ENCODE measurements around the gene CBX5.
A peak's percentile ranks its signal among the peaks of the same experiment; 100 is the strongest.
"Not testable (repeated sequence)": the region's sequence is repeated elsewhere in the genome, so short reads cannot be mapped to it uniquely, and the experiment has no call there.

The CBX5 gene

DNA sequence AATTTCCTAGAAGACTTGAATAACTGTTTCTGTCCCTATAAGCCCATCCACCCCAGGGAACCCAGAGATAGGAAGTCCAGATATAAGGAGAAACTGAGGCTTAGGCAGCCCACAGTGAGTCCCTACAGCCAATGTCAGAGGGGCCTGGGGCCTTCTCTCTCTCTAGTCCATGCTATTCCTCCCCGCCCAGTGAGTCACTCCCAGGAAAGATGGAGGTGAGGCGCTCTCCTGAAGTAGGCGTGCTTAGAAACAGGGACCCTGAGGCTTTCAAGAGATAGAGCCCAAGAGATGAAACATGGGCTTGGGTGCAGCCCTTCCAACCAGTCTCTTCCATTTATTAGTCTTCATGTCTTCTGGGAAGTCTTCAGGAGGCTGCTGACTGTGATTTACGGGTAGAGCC, 88.8 kb downstream of the CBX5 start:
- H3K27me3 Mint-ChIP-seq (ENCODE audit: low read depth, poor library complexity), result peaks cover 23% of the 10 kb centered on the region

DNA sequence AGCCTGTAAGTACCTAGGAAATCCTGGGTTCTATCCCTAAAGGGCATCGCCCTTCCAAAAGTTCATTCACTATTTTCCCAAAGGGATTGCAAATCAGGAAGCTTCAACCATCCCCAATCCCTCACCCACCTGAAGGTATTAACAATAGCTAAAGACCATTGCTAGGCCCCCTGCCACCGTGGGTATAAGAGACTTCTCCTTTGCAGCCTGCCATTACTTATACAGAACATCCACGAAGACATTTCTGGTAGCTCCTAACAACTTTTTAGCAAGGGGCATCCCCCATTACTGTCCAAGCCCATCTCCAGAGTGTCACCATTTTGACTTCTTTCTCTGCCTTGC, 90.8 kb downstream of the CBX5 start:
- no peak overlapping the region for H3K27ac Mint-ChIP-seq
- DNase-seq, result no peak
- no peaks in the 10 kb centered on the region for H3K9me3 Mint-ChIP-seq
- H3K27me3 Mint-ChIP-seq (ENCODE audit: low read depth, poor library complexity), result peaks cover 20% of the 10 kb centered on the region
- H3K36me3 Mint-ChIP-seq (ENCODE audit: low read depth), result peaks cover 6% of the 10 kb centered on the region
- H3K4me3 Mint-ChIP-seq, result peak overlapping the region; percentile 87
- TF ChIP-seq, protein P1, sequence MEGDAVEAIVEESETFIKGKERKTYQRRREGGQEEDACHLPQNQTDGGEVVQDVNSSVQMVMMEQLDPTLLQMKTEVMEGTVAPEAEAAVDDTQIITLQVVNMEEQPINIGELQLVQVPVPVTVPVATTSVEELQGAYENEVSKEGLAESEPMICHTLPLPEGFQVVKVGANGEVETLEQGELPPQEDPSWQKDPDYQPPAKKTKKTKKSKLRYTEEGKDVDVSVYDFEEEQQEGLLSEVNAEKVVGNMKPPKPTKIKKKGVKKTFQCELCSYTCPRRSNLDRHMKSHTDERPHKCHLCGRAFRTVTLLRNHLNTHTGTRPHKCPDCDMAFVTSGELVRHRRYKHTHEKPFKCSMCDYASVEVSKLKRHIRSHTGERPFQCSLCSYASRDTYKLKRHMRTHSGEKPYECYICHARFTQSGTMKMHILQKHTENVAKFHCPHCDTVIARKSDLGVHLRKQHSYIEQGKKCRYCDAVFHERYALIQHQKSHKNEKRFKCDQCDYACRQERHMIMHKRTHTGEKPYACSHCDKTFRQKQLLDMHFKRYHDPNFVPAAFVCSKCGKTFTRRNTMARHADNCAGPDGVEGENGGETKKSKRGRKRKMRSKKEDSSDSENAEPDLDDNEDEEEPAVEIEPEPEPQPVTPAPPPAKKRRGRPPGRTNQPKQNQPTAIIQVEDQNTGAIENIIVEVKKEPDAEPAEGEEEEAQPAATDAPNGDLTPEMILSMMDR (IDR thresholded peaks at IDR 0.05), result no peak
- peaks cover 70% of the 10 kb centered on the region for H3K4me1 Mint-ChIP-seq

More for the DNA sequence above, 88.8 kb downstream of the CBX5 start:
- Mint-ChIP-seq H3K27ac (peak overlapping the region; percentile 65), H3K4me3 (peak overlapping the region; percentile 29), H3K9me3 (no peaks in the 10 kb centered on the region), H3K4me1 (peaks cover 78% of the 10 kb centered on the region), H3K36me3 (ENCODE audit: low read depth) (peaks cover 6% of the 10 kb centered on the region)
- TF ChIP-seq, protein P1 (IDR thresholded peaks at IDR 0.05), result no peak
- DNase-seq, result no peak

DNA sequence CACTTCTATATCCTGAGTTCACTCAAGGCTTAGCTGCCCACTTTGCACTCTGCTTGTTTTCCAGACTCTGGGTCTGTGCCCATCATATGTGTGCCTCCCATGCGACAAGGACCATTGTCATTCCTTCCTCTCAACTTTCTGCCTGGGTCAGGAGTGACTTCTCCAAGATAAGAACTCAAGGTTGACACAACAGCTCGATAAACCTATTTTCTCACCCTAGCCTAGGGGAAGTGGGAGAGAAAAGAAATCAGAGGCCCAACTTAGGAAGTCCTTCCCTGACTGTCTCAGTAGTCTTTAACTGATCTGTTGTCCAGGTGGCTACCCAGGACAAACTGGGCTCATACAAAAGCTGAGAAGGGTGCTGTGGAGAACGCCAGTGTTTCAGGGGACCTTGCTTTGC, 92.8 kb downstream of the CBX5 start:
- Mint-ChIP-seq H3K4me1 (peaks cover 62% of the 10 kb centered on the region), H3K4me3 (peak overlapping the region; percentile 83), H3K27me3 (ENCODE audit: low read depth, poor library complexity) (peaks cover 16% of the 10 kb centered on the region), H3K27ac (no peak overlapping the region), H3K36me3 (ENCODE audit: low read depth) (peaks cover 6% of the 10 kb centered on the region), H3K9me3 (no peaks in the 10 kb centered on the region)
- TF ChIP-seq, protein P1 (IDR thresholded peaks at IDR 0.05), result no peak
- DNase-seq, result no peak

DNA sequence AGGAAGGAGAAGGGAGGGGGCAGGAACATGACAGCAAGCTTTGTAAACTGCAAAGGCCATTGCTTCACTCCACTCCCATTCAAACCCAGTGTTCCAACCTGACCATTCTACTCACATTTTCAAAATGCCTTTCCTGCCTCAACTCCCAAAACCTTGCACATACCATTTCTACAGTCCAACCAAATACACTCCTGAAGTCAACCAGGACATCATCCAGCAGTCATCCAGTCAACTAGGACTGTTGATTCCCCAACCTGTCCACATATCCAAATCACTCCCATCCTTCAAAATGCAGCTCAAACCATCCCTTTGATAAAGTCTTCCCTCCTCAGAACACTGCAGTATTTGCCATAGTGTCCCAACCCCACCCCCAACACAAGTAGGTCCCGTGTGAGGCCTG, 94.0 kb downstream of the CBX5 start:
- H3K36me3 Mint-ChIP-seq (ENCODE audit: low read depth), result peaks cover 11% of the 10 kb centered on the region
- TF ChIP-seq, protein P1 (IDR thresholded peaks at IDR 0.05), result no peak
- H3K4me1 Mint-ChIP-seq, result peaks cover 50% of the 10 kb centered on the region
- peaks cover 12% of the 10 kb centered on the region for H3K27me3 Mint-ChIP-seq (ENCODE audit: low read depth, poor library complexity)
- no peak overlapping the region for H3K4me3 Mint-ChIP-seq
- H3K27ac Mint-ChIP-seq, result peak overlapping the region; percentile 9
- no peak for DNase-seq
- H3K9me3 Mint-ChIP-seq, result no peaks in the 10 kb centered on the region

DNA sequence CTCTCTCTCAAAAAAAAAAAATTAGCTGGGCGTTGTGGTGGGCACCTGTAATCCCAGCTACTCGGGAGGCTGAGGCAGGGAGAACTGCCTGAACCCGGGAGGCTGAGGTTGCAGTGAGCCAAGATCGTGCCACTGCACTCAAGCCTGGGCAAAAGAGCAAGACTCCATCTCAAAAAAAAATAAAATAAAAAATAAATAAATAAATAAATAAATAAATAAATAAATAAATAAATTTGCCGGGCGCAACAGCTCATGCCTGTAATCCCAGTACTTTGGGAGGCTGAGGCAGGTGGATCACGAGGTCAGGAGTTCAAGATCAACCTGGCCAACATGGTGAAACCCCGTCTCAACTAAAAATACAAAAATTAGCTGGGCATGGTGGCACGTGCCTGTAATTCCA, 94.6 kb downstream of the CBX5 start:
- not testable (repeated sequence) for DNase-seq; H3K27me3 Mint-ChIP-seq (ENCODE audit: low read depth, poor library complexity); H3K4me3 Mint-ChIP-seq; H3K9me3 Mint-ChIP-seq; H3K27ac Mint-ChIP-seq
- H3K36me3 Mint-ChIP-seq (ENCODE audit: low read depth), result peaks cover 11% of the 10 kb centered on the region
- peaks cover 44% of the 10 kb centered on the region for H3K4me1 Mint-ChIP-seq

DNA sequence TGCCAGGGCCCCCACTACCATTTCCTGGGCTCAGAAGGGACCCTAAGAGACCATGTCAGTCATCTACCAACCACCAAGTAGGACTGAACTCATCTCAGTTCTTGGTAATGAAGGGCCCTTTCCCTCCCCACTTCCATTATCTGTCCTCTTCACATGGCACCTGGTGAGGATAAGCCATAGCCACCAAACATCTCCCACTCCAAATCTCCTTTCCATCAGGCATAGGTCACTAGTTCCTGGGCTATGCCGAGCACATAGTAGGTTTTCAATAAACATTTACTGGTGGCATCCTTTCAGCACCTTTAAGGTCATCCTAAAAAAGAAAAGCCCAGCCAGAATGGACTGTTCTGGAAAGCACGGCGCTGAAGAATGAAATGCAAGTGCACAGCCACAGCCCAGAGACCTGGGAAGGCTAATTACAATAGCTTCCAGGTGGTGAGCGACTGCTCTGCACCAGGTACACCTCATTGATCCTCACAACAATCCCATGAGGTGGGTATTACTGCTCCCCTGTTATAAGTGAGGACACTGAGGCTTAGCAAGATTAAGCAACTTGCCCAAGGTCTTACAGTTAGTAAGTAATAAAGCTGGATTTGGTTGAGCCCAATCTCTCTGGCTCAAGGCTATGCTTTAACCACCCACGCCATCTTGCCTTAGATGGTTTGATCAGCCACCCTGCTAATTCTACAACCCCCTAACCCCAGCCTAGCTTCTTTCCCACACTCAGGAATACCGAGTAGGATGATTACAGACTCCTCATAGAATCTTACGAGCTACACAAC, 95.7 kb downstream of the CBX5 start:
- DNase-seq, result no peak
- TF ChIP-seq, protein P1 (IDR thresholded peaks at IDR 0.05), result no peak
- Mint-ChIP-seq H3K27me3 (ENCODE audit: low read depth, poor library complexity) (peaks cover 3% of the 10 kb centered on the region), H3K4me3 (no peak overlapping the region), H3K9me3 (no peaks in the 10 kb centered on the region), H3K36me3 (ENCODE audit: low read depth) (peaks cover 15% of the 10 kb centered on the region), H3K27ac (no peak overlapping the region), H3K4me1 (peaks cover 33% of the 10 kb centered on the region)
